ENCODE results near the gene LOXL3. TPM values are rescaled to one million over a fixed set of nuclear protein-coding genes. Genes with fewer than 3 reads are reported as not detected.
A peak's percentile ranks its signal among the peaks of the same experiment; 100 is the strongest.

The LOXL3 gene
- polyA plus RNA-seq, 1 of the 3 experiments (the other 2 are of a cell fraction) = 47.9 TPM

DNA sequence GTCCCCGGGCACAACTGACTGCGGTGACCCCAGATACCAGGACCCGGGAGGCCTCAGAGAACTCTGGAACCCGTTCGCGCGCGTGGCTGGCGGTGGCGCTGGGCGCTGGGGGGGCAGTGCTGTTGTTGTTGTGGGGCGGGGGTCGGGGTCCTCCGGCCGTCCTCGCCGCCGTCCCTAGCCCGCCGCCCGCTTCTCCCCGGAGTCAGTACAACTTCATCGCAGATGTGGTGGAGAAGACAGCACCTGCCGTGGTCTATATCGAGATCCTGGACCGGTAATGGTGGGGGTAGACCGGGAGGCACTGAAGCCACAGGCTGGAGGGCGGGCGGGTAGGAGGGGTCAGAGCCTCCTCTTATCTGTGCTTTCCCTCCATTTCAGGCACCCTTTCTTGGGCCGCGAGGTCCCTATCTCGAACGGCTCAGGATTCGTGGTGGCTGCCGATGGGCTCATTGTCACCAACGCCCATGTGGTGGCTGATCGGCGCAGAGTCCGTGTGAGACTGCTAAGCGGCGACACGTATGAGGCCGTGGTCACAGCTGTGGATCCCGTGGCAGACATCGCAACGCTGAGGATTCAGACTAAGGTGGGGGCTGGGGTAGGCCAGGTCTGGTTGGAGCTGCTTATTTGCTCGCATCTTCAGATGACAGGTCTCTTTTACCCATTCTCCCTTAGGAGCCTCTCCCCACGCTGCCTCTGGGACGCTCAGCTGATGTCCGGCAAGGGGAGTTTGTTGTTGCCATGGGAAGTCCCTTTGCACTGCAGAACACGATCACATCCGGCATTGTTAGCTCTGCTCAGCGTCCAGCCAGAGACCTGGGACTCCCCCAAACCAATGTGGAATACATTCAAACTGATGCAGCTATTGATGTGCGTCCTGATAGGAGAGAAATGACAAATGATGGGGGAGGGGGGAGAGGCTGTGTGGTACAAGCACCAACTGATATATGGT is 23.2 kb downstream of the LOXL3 start:
- Histone ChIP-seq H3K27me3 (ENCODE audit: insufficient read depth) (no peaks in the 10 kb centered on the region), H3K9ac (peak overlapping the region; percentile 88), H4K20me1 (ENCODE audit: insufficient read depth) (no peaks in the 10 kb centered on the region), H3K79me2 (ENCODE audit: insufficient read depth) (peaks cover 45% of the 10 kb centered on the region), H3K9me2 (no peaks in the 10 kb centered on the region), H3F3A (replicated peaks; ENCODE audit: insufficient read depth) (peaks cover 18% of the 10 kb centered on the region), H3K9me3 (no peaks in the 10 kb centered on the region), H3K27ac (ENCODE audit: low read depth in 2 of 2, low read length in 1 of 2) (peak overlapping the region; percentile 52 to 87), H3K4me1 (ENCODE audit: control insufficient read depth in 1 of 2, insufficient read depth in 2 of 2, low read depth in 1 of 2, low read length in 1 of 2) (peaks cover 13 to 24% of the 10 kb centered on the region in 2 experiments), H3K4me3 (ENCODE audit: low read depth in 2 of 2, low read length in 1 of 2) (peak overlapping the region; percentile 83 to 99), H3K36me3 (replicated peaks in 1 of 2; ENCODE audit: control insufficient read depth in 1 of 2, insufficient read depth in 2 of 2, low read length in 1 of 2) (peaks cover 32 to 51% of the 10 kb centered on the region in 2 experiments), H3K4me2 (peak overlapping the region; percentile 85), H2AFZ (ENCODE audit: low read depth) (peak overlapping the region; percentile 83)
- peak; percentile 77 for DNase-seq
- TF ChIP-seq, protein P1, sequence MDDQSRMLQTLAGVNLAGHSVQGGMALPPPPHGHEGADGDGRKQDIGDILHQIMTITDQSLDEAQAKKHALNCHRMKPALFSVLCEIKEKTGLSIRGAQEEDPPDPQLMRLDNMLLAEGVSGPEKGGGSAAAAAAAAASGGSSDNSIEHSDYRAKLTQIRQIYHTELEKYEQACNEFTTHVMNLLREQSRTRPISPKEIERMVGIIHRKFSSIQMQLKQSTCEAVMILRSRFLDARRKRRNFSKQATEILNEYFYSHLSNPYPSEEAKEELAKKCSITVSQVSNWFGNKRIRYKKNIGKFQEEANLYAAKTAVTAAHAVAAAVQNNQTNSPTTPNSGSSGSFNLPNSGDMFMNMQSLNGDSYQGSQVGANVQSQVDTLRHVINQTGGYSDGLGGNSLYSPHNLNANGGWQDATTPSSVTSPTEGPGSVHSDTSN (IDR thresholded peaks at IDR 0.05) = no peak
- TF ChIP-seq, protein P2, sequence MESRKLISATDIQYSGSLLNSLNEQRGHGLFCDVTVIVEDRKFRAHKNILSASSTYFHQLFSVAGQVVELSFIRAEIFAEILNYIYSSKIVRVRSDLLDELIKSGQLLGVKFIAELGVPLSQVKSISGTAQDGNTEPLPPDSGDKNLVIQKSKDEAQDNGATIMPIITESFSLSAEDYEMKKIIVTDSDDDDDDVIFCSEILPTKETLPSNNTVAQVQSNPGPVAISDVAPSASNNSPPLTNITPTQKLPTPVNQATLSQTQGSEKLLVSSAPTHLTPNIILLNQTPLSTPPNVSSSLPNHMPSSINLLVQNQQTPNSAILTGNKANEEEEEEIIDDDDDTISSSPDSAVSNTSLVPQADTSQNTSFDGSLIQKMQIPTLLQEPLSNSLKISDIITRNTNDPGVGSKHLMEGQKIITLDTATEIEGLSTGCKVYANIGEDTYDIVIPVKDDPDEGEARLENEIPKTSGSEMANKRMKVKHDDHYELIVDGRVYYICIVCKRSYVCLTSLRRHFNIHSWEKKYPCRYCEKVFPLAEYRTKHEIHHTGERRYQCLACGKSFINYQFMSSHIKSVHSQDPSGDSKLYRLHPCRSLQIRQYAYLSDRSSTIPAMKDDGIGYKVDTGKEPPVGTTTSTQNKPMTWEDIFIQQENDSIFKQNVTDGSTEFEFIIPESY (IDR thresholded peaks at IDR 0.05; ENCODE audit: borderline replicate concordance, low read depth) = no peak
- TF ChIP-seq SMC3 (IDR thresholded peaks at IDR 0.05; ENCODE audit: low read depth, low read length) = no peak
- no peak for TF ChIP-seq RXRA (IDR thresholded peaks at IDR 0.05; ENCODE audit: borderline replicate concordance, low read depth)
- peak; percentile 4 for TF ChIP-seq CHD2 (IDR thresholded peaks at IDR 0.05; ENCODE audit: low read length, partially characterized antibody)
- peak; percentile 81 for TF ChIP-seq MXI1 (IDR thresholded peaks at IDR 0.05; ENCODE audit: low read depth, low read length)
- TF ChIP-seq NFIC (IDR thresholded peaks at IDR 0.05; ENCODE audit: borderline replicate concordance) = no peak
- TF ChIP-seq, protein P3, sequence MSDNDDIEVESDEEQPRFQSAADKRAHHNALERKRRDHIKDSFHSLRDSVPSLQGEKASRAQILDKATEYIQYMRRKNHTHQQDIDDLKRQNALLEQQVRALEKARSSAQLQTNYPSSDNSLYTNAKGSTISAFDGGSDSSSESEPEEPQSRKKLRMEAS (IDR thresholded peaks at IDR 0.05; ENCODE audit: low read depth) = peak; percentile 77; the same call in 1 of the 2 replicates
- TF ChIP-seq POLR2AphosphoS5 (IDR thresholded peaks at IDR 0.05; ENCODE audit: low read depth, low read length) = no peak
- TF ChIP-seq, protein P4, sequence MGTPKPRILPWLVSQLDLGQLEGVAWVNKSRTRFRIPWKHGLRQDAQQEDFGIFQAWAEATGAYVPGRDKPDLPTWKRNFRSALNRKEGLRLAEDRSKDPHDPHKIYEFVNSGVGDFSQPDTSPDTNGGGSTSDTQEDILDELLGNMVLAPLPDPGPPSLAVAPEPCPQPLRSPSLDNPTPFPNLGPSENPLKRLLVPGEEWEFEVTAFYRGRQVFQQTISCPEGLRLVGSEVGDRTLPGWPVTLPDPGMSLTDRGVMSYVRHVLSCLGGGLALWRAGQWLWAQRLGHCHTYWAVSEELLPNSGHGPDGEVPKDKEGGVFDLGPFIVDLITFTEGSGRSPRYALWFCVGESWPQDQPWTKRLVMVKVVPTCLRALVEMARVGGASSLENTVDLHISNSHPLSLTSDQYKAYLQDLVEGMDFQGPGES (IDR thresholded peaks at IDR 0.05; ENCODE audit: low read depth, low read length) = no peak
- TF ChIP-seq RFX5 (IDR thresholded peaks at IDR 0.05; ENCODE audit: low read length) = no peak
- peak; percentile 13; the same call in 1 of the 2 replicates for TF ChIP-seq SIN3A (IDR thresholded peaks at IDR 0.05; ENCODE audit: borderline replicate concordance, low read depth, low read length)
- TF ChIP-seq RCOR1 (IDR thresholded peaks at IDR 0.05; ENCODE audit: low read length) = no peak
- TF ChIP-seq, protein P5, sequence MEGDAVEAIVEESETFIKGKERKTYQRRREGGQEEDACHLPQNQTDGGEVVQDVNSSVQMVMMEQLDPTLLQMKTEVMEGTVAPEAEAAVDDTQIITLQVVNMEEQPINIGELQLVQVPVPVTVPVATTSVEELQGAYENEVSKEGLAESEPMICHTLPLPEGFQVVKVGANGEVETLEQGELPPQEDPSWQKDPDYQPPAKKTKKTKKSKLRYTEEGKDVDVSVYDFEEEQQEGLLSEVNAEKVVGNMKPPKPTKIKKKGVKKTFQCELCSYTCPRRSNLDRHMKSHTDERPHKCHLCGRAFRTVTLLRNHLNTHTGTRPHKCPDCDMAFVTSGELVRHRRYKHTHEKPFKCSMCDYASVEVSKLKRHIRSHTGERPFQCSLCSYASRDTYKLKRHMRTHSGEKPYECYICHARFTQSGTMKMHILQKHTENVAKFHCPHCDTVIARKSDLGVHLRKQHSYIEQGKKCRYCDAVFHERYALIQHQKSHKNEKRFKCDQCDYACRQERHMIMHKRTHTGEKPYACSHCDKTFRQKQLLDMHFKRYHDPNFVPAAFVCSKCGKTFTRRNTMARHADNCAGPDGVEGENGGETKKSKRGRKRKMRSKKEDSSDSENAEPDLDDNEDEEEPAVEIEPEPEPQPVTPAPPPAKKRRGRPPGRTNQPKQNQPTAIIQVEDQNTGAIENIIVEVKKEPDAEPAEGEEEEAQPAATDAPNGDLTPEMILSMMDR (IDR thresholded peaks at IDR 0.05) = no peak
- TF ChIP-seq ELF1 (IDR thresholded peaks at IDR 0.05) = no peak
- TF ChIP-seq GABPA (IDR thresholded peaks at IDR 0.05; ENCODE audit: low read depth) = no peak
- no peak for TF ChIP-seq FOXM1 (IDR thresholded peaks at IDR 0.05; ENCODE audit: low read depth)
- no peak for TF ChIP-seq MEF2A (IDR thresholded peaks at IDR 0.05; ENCODE audit: borderline replicate concordance, low read depth)
- TF ChIP-seq RAD21 (IDR thresholded peaks at IDR 0.05; ENCODE audit: low read length) = no peak
- no peak for TF ChIP-seq EP300 (IDR thresholded peaks at IDR 0.05; ENCODE audit: borderline replicate concordance in 1 of 2, low read depth in 1 of 2, low read length in 1 of 2)
- 10% methylated on average over 26 of the region's 54 CpGs for WGBS (ENCODE audit: low lambda C conversion rate)
- ChIA-PET CTCF (interaction anchor here (0.9 to 7.8 kb wide), 11 partner anchors 12 to 108 kb away, joined by 3 to 102 read pairs (median 12); partner anchors contain the start of genes CCDC142, LBX2, MRPL53 and PCGF1), POLR2A (interaction anchor here (0.7 to 2.9 kb wide), 15 partner anchors 9 to 139 kb away, joined by 3 to 13 read pairs (median 5); partner anchors contain the start of genes CCDC142, INO80B, MRPL53 and PCGF1)
